Keratinocyte (primary cell): Measurements from ENCODE around the gene C14orf93. TPM values are rescaled to one million over a fixed set of nuclear protein-coding genes. Genes with fewer than 3 reads are reported as not detected.

Experiments
- DNase-seq: peaks from one replicate; pipeline ENCODE4 v3.0.0-alpha.2; 2011; ENCODE audit warnings: low read depth, missing footprints, low spot score
- FAIRE-seq: peaks from 2 replicates; lab custom pipeline; 2011; peaks lifted over from hg19 to GRCh38; lab: Jason Lieb, UNC
- H2AFZ ChIP-seq: 2 replicates; pipeline ENCODE4 v1.6.0; 2012; ENCODE audit warnings: low read length, control low read depth, inconsistent platforms; ENCODE audit not compliant: control insufficient read depth
- H3K27ac ChIP-seq: 2 replicates; pipeline ENCODE4 v1.5.1; 2011; ENCODE audit warnings: low read length; ENCODE audit not compliant: control insufficient read depth, insufficient read depth
- H3K27me3 ChIP-seq: 3 replicates; pipeline ENCODE4 v1.6.0; 2011; ENCODE audit warnings: low read length; ENCODE audit not compliant: control insufficient read depth, insufficient read depth; ENCODE audit errors: extremely low read depth
- H3K36me3 ChIP-seq, 2 experiments: 2 replicates in 1 of 2; 3 replicates in 1 of 2; pipeline ENCODE4 v1.5.1; 2011; ENCODE audit warnings: low read length in 2 of 2, mild to moderate bottlenecking in 1 of 2; ENCODE audit not compliant: control insufficient read depth in 2 of 2, insufficient read depth in 2 of 2; ENCODE audit errors: extremely low read depth in 1 of 2
- H3K4me1 ChIP-seq: 3 replicates; pipeline ENCODE4 v1.5.1; 2011; ENCODE audit warnings: low read length; ENCODE audit not compliant: control insufficient read depth, insufficient read depth; ENCODE audit errors: extremely low read depth
- H3K4me2 ChIP-seq: 3 replicates; pipeline ENCODE4 v1.6.0; 2011; ENCODE audit warnings: low read depth, low read length; ENCODE audit not compliant: control insufficient read depth, insufficient read depth; ENCODE audit errors: extremely low read depth
- H3K4me3 ChIP-seq, 3 experiments: fragments of 200-600 bp in 1 of 3; sonication (generic) in 1 of 3; 2 replicates in 2 of 3; 3 replicates in 1 of 3; pipeline ENCODE4 v1.5.1; 2011 to 2016; ENCODE audit warnings: low read length in 3 of 3, mild to moderate bottlenecking in 3 of 3, control low read depth in 2 of 3, inconsistent platforms in 1 of 3, low read depth in 1 of 3, mixed read lengths in 1 of 3, mixed run types in 1 of 3, moderate library complexity in 1 of 3; ENCODE audit not compliant: control insufficient read depth in 2 of 3, insufficient read depth in 2 of 3; ENCODE audit errors: extremely low read depth in 1 of 3
- H3K79me2 ChIP-seq: 2 replicates; pipeline ENCODE4 v1.6.0; 2012; ENCODE audit warnings: low read length; ENCODE audit not compliant: control insufficient read depth, insufficient read depth
- H3K9ac ChIP-seq: 3 replicates; pipeline ENCODE4 v1.6.0; 2011; ENCODE audit warnings: low read length; ENCODE audit not compliant: control insufficient read depth, insufficient read depth; ENCODE audit errors: extremely low read depth
- H3K9me1 ChIP-seq: 3 replicates; pipeline ENCODE4 v1.6.0; 2011; ENCODE audit warnings: low read length; ENCODE audit not compliant: control insufficient read depth, insufficient read depth; ENCODE audit errors: extremely low read depth
- H3K9me3 ChIP-seq: 2 replicates; pipeline ENCODE4 v1.5.1; 2012; ENCODE audit warnings: low read depth, low read length; ENCODE audit not compliant: control insufficient read depth
- H4K20me1 ChIP-seq: 3 replicates; pipeline ENCODE4 v1.6.0; 2011; ENCODE audit warnings: low read length; ENCODE audit not compliant: control insufficient read depth, insufficient read depth; ENCODE audit errors: extremely low read depth
- EZH2 ChIP-seq: IDR thresholded peaks from one replicate; pipeline ENCODE4 v1.6.1; 2012; ENCODE audit warnings: inconsistent platforms, mild to moderate bottlenecking, low read length, moderate library complexity
- dilution Hi-C: fragments of 300-500 bp; cut with MboI; formaldehyde crosslinking; loops from one replicate; pipeline ENCODE4 v1.7.0; 2020; ENCODE audit warnings: low sequenced_read_pairs; ENCODE audit not compliant: extremely low pct_ligation_motif_present
- polyA plus RNA-seq, 5 experiments: library from polyadenylated mRNA; depleted of rRNA in 3 of 5; stranded (reverse) in 3 of 5; stranded (forward) in 1 of 5; unstranded in 1 of 5; fragments of >200 nt; gene quantifications; 1 replicate in 1 of 5; 2 replicates in 3 of 5; 3 replicates in 1 of 5; pipeline versions ENCODE4 v1.2.1 to v1.2.3, GENCODE V29; 2011 to 2012; ENCODE audit warnings: missing spikeins in 2 of 5, low read depth in 1 of 5, low replicate concordance in 1 of 5
- TF ChIP-seq, protein P1 (sequence below), 3 experiments: IDR thresholded peaks in 1 of 3; conservative IDR thresholded peaks in 1 of 3; optimal IDR thresholded peaks in 1 of 3; 2 replicates in 2 of 3; 3 replicates in 1 of 3; pipeline versions ENCODE3 to v1.5.1; 2011; ENCODE audit warnings: low read length in 3 of 3, mild to moderate bottlenecking in 3 of 3, moderate library complexity in 2 of 3, control low read depth in 1 of 3, inconsistent platforms in 1 of 3; ENCODE audit not compliant: insufficient read depth in 2 of 3; ENCODE audit errors: extremely low read depth in 1 of 3

The C14orf93 gene
- polyA plus RNA-seq, 1 donor (not counting 4 experiments of a cell fraction or from before 2014, with no cell fraction given), result 7.7 TPM

DNA sequence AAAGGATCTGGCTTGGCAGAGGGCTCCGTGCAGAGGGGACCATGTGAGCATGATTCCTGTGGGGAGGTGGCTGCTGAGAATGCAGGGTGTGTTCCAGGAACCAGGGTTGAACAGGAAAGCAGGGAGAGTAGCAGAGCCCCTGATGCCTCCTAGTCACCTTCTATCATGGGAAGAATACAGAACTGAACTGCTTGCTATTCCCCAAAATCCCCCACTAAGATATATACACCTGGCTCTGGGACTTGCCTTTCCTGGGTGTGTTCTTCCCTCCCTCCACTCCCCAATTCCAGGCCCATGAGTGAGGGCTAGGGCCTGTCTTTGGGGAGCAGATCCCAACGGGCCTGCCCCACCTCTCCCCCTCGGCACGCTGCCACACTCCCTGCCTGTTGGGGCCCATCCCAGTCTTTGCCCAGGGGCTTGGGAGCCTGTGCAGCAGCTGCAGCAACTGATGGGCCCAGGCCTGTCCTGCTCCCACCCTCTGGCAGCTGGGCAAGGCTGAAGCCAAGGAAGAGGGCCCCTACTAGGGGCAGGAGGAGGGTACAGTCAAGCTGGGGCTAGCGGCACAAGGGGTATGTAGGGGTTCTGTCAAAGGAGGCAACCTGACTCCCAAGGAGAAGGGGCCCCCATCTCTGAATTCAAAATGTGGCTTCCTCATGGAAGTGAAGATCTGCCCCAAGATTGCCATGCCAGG, 30.8 kb downstream of the C14orf93 start:
- DNase-seq (peak; percentile 94), FAIRE-seq (peak; percentile 58)
- no peak for TF ChIP-seq EZH2
- TF ChIP-seq, protein P1, sequence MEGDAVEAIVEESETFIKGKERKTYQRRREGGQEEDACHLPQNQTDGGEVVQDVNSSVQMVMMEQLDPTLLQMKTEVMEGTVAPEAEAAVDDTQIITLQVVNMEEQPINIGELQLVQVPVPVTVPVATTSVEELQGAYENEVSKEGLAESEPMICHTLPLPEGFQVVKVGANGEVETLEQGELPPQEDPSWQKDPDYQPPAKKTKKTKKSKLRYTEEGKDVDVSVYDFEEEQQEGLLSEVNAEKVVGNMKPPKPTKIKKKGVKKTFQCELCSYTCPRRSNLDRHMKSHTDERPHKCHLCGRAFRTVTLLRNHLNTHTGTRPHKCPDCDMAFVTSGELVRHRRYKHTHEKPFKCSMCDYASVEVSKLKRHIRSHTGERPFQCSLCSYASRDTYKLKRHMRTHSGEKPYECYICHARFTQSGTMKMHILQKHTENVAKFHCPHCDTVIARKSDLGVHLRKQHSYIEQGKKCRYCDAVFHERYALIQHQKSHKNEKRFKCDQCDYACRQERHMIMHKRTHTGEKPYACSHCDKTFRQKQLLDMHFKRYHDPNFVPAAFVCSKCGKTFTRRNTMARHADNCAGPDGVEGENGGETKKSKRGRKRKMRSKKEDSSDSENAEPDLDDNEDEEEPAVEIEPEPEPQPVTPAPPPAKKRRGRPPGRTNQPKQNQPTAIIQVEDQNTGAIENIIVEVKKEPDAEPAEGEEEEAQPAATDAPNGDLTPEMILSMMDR (optimal IDR thresholded peaks at IDR 0.05 in 1 of 3, IDR thresholded peaks at IDR 0.05 in 1 of 3, conservative IDR thresholded peaks at IDR 0.05 in 1 of 3; ENCODE audit: extremely low read depth in 1 of 3, insufficient read depth in 2 of 3, low read length in 3 of 3), result peak in 1 of 3 experiments; percentile 39
- Histone ChIP-seq H3K79me2 (peaks cover 56% of the 10 kb centered on the region), H3K4me1 (peaks cover 49% of the 10 kb centered on the region), H4K20me1 (peaks cover 2% of the 10 kb centered on the region), H2AFZ (no peak overlapping the region), H3K9me3 (no peaks in the 10 kb centered on the region), H3K9ac (peak overlapping the region; percentile 92), H3K4me2 (peak overlapping the region; percentile 96), H3K36me3 (peaks cover 21 to 47% of the 10 kb centered on the region in 2 experiments), H3K4me3 (peak overlapping the region; percentile 80 to 99 (median 95)), H3K27ac (peak overlapping the region; percentile 95), H3K9me1 (no peaks in the 10 kb centered on the region), H3K27me3 (no peaks in the 10 kb centered on the region)
- dilution Hi-C loops, result no loop called here

- no peak for DNase-seq
- H3K27ac ChIP-seq, result peak overlapping the region; percentile 95
- TF ChIP-seq, protein P1 (optimal IDR thresholded peaks at IDR 0.05 in 1 of 3, IDR thresholded peaks at IDR 0.05 in 1 of 3, conservative IDR thresholded peaks at IDR 0.05 in 1 of 3; ENCODE audit: extremely low read depth in 1 of 3, insufficient read depth in 2 of 3, low read length in 3 of 3), result no peak
- peak overlapping the region; percentile 92 for H3K9ac ChIP-seq
- peaks cover 25 to 54% of the 10 kb centered on the region in 2 experiments for H3K36me3 ChIP-seq
- H2AFZ ChIP-seq, result no peak overlapping the region
- H4K20me1 ChIP-seq, result peaks cover 3% of the 10 kb centered on the region
- H3K9me1 ChIP-seq, result no peaks in the 10 kb centered on the region
- peaks cover 53% of the 10 kb centered on the region for H3K4me1 ChIP-seq
- no peaks in the 10 kb centered on the region for H3K9me3 ChIP-seq
- peaks cover 55% of the 10 kb centered on the region for H3K79me2 ChIP-seq
- H3K4me3 ChIP-seq, result peak overlapping the region; percentile 65 to 95 (median 80)
- FAIRE-seq, result no peak
- H3K27me3 ChIP-seq, result no peaks in the 10 kb centered on the region
- dilution Hi-C loops, result no loop called here
- H3K4me2 ChIP-seq, result peak overlapping the region; percentile 96
These were observed 31.5 kb downstream of the C14orf93 start for GRCh38 chr14:22978487-22978837.
